Upper lobe of right lung (tissue), 1 donor: ENCODE results near the gene PIK3C3. TPM values are rescaled to one million over a fixed set of nuclear protein-coding genes. Genes with fewer than 3 reads are reported as not detected.

Experiments
- ATAC-seq: fragments of 200-7000 bp; cut with Tn5 transposase; one replicate; pipeline ENCODE4 v1.9.1; 2020; ENCODE audit warnings: mild to moderate bottlenecking, moderate library complexity
- DNase-seq: peaks from one replicate; pipeline ENCODE4 v3.0.0-alpha.2; 2020
- H3K27ac ChIP-seq: fragments of 200-600 bp; one replicate; pipeline ENCODE4 v1.8.0; 2022
- H3K27me3 ChIP-seq: fragments of 200-600 bp; one replicate; pipeline ENCODE4 v1.8.0; 2022; ENCODE audit warnings: mild to moderate bottlenecking
- H3K36me3 ChIP-seq: fragments of 200-600 bp; one replicate; pipeline ENCODE4 v1.8.0; 2022
- H3K4me1 ChIP-seq: fragments of 200-600 bp; one replicate; pipeline ENCODE4 v1.8.0; 2022
- H3K4me3 ChIP-seq: fragments of 200-600 bp; one replicate; pipeline ENCODE4 v1.8.0; 2022; ENCODE audit warnings: mild to moderate bottlenecking
- H3K9me3 ChIP-seq: fragments of 200-600 bp; one replicate; pipeline ENCODE4 v1.8.0; 2022
- CTCF ChIP-seq: fragments of 200-600 bp; IDR thresholded peaks from one replicate; pipeline ENCODE4 v1.8.0; 2022; ENCODE audit warnings: antibody characterized with exemption
- intact Hi-C: fragments of 100-400 bp; cut with DNase I; formaldehyde crosslinking; loops from one replicate; pipeline ENCODE4 v1.11.0; 2022
- total RNA-seq: library from RNA; stranded (reverse); fragmentation: NEBNext Ultra II Directional; extraction: Animal tissue kit (Norgen Biotek cat#: 25700); gene quantifications from one replicate; pipeline ENCODE4 v1.2.1, GENCODE V29; 2021
- donor health status: DM: no; HTN: yes; CAD: no; lungs with severe emphysema.

Gene PIK3C3
- total RNA-seq, 1 donor from 2014 or later: 54.2 TPM

DNA sequence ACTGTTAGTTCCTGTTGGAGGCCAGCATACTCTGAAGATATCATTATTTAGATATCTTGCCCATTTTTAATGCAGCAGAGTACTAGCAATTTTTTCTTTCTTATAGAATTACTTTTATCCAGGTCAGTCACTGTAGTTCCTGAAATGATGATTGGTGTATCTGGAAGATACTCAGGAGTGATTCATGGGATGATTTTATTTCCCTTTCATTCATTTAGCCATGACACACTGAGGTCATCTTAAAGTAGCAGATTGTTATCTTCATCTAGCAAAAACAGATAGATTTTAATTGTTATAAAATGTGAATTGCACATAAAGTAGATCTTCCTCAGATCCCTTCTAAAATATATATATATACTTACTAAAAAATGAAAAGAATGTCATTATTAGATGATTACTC is 109.1 kb downstream of the PIK3C3 start:
- intact Hi-C loops: no loop called here
- TF ChIP-seq CTCF: no peak
- no peak overlapping the region for H3K4me3 ChIP-seq
- ATAC-seq (no peak), DNase-seq (no peak)
- H3K36me3 ChIP-seq: peaks cover 21% of the 10 kb centered on the region
- H3K27ac ChIP-seq: no peak overlapping the region
- H3K9me3 ChIP-seq: no peaks in the 10 kb centered on the region
- H3K4me1 ChIP-seq: no peaks in the 10 kb centered on the region
- H3K27me3 ChIP-seq: no peaks in the 10 kb centered on the region

DNA sequence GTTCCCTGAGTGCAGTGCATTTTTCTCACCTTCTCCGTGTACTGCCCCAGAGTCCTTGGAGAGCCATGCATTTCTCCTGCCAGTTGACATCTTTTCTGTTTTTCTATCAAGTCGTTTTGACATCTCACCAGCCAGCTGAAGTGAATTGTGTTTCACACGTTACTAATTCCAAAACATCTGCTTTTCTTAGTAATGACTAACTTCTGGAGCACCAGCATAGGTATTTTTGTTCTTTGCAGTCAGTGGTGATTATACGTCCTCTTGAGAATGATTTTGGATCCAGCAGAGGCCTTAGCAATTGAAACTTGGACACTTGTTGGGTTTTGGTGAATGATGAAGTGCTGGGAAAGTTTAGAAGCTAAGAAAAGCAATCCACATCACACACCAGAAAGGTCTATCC is 112.5 kb downstream of the PIK3C3 start:
- Histone ChIP-seq H3K9me3 (no peaks in the 10 kb centered on the region), H3K27ac (no peak overlapping the region), H3K36me3 (peaks cover 36% of the 10 kb centered on the region), H3K4me1 (no peaks in the 10 kb centered on the region), H3K4me3 (no peak overlapping the region), H3K27me3 (no peaks in the 10 kb centered on the region)
- DNase-seq (no peak), ATAC-seq (no peak)
- intact Hi-C loops: no loop called here
- no peak for TF ChIP-seq CTCF

DNA sequence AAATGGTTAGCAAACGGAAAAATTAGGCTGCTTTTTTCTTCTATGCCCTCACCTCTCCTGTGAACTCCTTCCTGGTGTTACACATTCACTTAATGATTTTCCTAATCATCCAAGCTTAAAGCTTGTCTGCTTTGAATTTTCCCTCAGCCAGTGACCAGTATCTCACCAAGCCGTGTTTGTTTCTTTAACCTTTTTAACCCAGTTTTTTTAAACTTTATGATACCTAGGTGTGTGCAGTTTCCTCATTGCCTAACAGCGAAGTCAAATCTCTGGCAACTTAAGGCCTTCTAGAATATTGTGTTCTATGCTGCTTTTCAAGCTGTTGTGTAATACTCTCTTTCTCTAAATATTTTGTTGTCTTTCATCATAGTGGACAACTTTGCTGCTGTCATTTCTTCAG is 113.0 kb downstream of the PIK3C3 start:
- Histone ChIP-seq H3K27ac (no peak overlapping the region), H3K36me3 (peaks cover 41% of the 10 kb centered on the region), H3K4me1 (no peaks in the 10 kb centered on the region), H3K9me3 (no peaks in the 10 kb centered on the region), H3K27me3 (no peaks in the 10 kb centered on the region), H3K4me3 (no peak overlapping the region)
- no peak for DNase-seq
- no peak for TF ChIP-seq CTCF
- no peak for ATAC-seq
- intact Hi-C loops: no loop called here

- DNase-seq: no peak
- peaks cover 48% of the 10 kb centered on the region for H3K36me3 ChIP-seq
These were observed 114.0 kb downstream of the PIK3C3 start for GRCh38 chr18:42069036-42069435.

DNA sequence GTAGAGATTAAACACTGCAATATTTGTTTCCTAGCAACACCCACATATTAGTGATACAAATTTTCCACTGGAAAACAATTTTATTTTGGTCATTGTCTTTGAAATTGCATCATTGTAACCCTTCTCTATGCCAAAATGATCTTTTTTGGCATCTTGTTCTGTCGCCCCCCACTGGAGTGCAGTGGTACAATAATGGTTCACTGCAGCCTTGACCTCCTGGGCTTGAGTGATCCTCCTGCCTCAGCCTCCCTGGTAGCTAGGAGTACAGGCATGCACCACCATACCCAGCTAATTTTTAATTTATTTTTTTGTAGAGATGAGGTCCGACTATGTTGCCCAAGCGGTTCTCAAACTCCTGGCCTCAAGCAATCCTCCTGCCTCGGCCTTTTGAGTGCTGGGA is 117.4 kb downstream of the PIK3C3 start:
- H3K9me3 ChIP-seq: no peaks in the 10 kb centered on the region
- H3K36me3 ChIP-seq: peaks cover 48% of the 10 kb centered on the region
- no peak overlapping the region for H3K4me3 ChIP-seq
- intact Hi-C loops: no loop called here
- no peak for DNase-seq
- no peak for TF ChIP-seq CTCF
- H3K27ac ChIP-seq: no peak overlapping the region
- no peaks in the 10 kb centered on the region for H3K4me1 ChIP-seq
- ATAC-seq: no peak
- H3K27me3 ChIP-seq: no peaks in the 10 kb centered on the region

More at GRCh38 chr18:42069036-42069435, 114.0 kb downstream of the PIK3C3 start:
- Histone ChIP-seq H3K4me3 (no peak overlapping the region), H3K9me3 (no peaks in the 10 kb centered on the region), H3K4me1 (no peaks in the 10 kb centered on the region), H3K27ac (no peak overlapping the region), H3K27me3 (no peaks in the 10 kb centered on the region)
- intact Hi-C loops: no loop called here
- ATAC-seq: no peak
- no peak for TF ChIP-seq CTCF

- no peaks in the 10 kb centered on the region for H3K27me3 ChIP-seq
- intact Hi-C loops: no loop called here
- no peaks in the 10 kb centered on the region for H3K4me1 ChIP-seq
- no peaks in the 10 kb centered on the region for H3K9me3 ChIP-seq
- TF ChIP-seq CTCF: no peak
- DNase-seq (no peak), ATAC-seq (no peak)
- H3K36me3 ChIP-seq: peaks cover 48% of the 10 kb centered on the region
- H3K4me3 ChIP-seq: no peak overlapping the region
- H3K27ac ChIP-seq: no peak overlapping the region
These were observed 119.7 kb downstream of the PIK3C3 start for GRCh38 chr18:42074704-42075103.
